K562 (cell line): Measurements from ENCODE around the gene REEP6. TPM values are rescaled to one million over a fixed set of nuclear protein-coding genes. Genes with fewer than 3 reads are reported as not detected.

ENCODE experiments used
- ATAC-seq: fragments of 200-7000 bp; cut with Tn5 transposase; 3 replicates; pipeline ENCODE4 v1.9.1; 2020; ENCODE audit warnings: moderate library complexity
- BruUV-seq: library from RNA; stranded (reverse); fragments of 400-500 nt; replicated peaks from 2 replicates; lab custom pipeline; 2021; lab: Mats Ljungman, UMichigan
- CTCF ChIA-PET: fragments of 300-600 bp; formaldehyde crosslinking; extraction: SDS; loops from one replicate; lab custom pipeline; 2021; ENCODE audit warnings: low intra/inter-chr PET ratio; lab: Yijun Ruan, JAX
- POLR2A ChIA-PET: fragments of 300-600, 350-650 bp; sonication (Branson Sonifier 250); formaldehyde crosslinking; extraction: SDS; loops from one replicate; lab custom pipeline; 2021; ENCODE audit warnings: antibody characterized with exemption, inconsistent platforms; lab: Yijun Ruan, JAX
- DNase-seq, 4 experiments: peaks; one replicate each; pipeline versions ENCODE4 v3.0.0 to v3.0.0-alpha.2; 2011 to 2018; ENCODE audit warnings: low spot score in 3 of 4, mixed read lengths in 3 of 4; ENCODE audit errors: extremely low read depth in 1 of 4
- FAIRE-seq: peaks from 2 replicates; lab custom pipeline; 2011; peaks lifted over from hg19 to GRCh38; lab: Jason Lieb, UNC
- H2AFZ ChIP-seq: 2 replicates; pipeline ENCODE4 v1.6.0; 2011; ENCODE audit warnings: low read depth, low read length, control low read depth, inconsistent platforms
- H3K27ac ChIP-seq: fragments of 200-600 bp; 3 replicates; pipeline ENCODE4 v1.8.0; 2011; ENCODE audit warnings: low read depth, mild to moderate bottlenecking, control low read depth, inconsistent platforms, low read length, moderate library complexity, mixed read lengths; ENCODE audit errors: extremely low read depth
- H3K27me3 ChIP-seq, 2 experiments: fragments of 300-600 bp in 1 of 2; 2 replicates in 1 of 2; 3 replicates in 1 of 2; pipeline versions ENCODE4 v1.6.0 to v1.8.0; 2011; ENCODE audit warnings: inconsistent platforms in 2 of 2, low read length in 2 of 2, mild to moderate bottlenecking in 1 of 2, mixed read lengths in 1 of 2, moderate library complexity in 1 of 2; ENCODE audit not compliant: control insufficient read depth in 2 of 2, insufficient read depth in 2 of 2
- H3K36me3 ChIP-seq: fragments of 300-600 bp; 3 replicates; pipeline ENCODE4 v1.8.0; 2011; ENCODE audit warnings: mild to moderate bottlenecking, low read length, inconsistent platforms; ENCODE audit not compliant: control insufficient read depth, insufficient read depth
- H3K4me1 ChIP-seq, 2 experiments: fragments of 200-600 bp in 1 of 2; replicated peaks in 1 of 2; 2 replicates in 1 of 2; 3 replicates in 1 of 2; pipeline versions ENCODE4 v1.5.1 to v1.8.0; 2011; ENCODE audit warnings: inconsistent platforms in 2 of 2, low read length in 2 of 2, mild to moderate bottlenecking in 1 of 2, mixed read lengths in 1 of 2, moderate library complexity in 1 of 2; ENCODE audit not compliant: control insufficient read depth in 2 of 2, insufficient read depth in 2 of 2
- H3K4me2 ChIP-seq: 2 replicates; pipeline ENCODE4 v1.6.1; 2011; ENCODE audit warnings: low read length, control low read depth, inconsistent platforms, mixed read lengths; ENCODE audit not compliant: insufficient read depth
- H3K4me3 ChIP-seq: fragments of 200-600 bp; sonication (generic), shearing (Covaris generic); 2 replicates; pipeline ENCODE4 v1.5.1; 2016; ENCODE audit warnings: control low read depth, inconsistent platforms
- H3K79me2 ChIP-seq: fragments of 200-600 bp; 3 replicates; pipeline ENCODE4 v1.8.0; 2011; ENCODE audit warnings: low read length, inconsistent platforms; ENCODE audit not compliant: control insufficient read depth, insufficient read depth
- H3K9ac ChIP-seq, 2 experiments: 2 replicates each; pipeline versions ENCODE4 v1.6.0 to v1.6.1; 2011; ENCODE audit warnings: low read depth in 2 of 2, low read length in 2 of 2, control low read depth in 1 of 2, inconsistent platforms in 1 of 2, mild to moderate bottlenecking in 1 of 2, mixed read lengths in 1 of 2; ENCODE audit not compliant: insufficient read depth in 1 of 2
- H3K9me1 ChIP-seq: one replicate; pipeline ENCODE4 v1.6.0; 2011; ENCODE audit warnings: inconsistent platforms, mild to moderate bottlenecking, low read length, moderate library complexity; ENCODE audit not compliant: control insufficient read depth, insufficient read depth
- H3K9me3 ChIP-seq: replicated peaks from 2 replicates; pipeline ENCODE4 v1.5.1; 2011; ENCODE audit warnings: low read depth, low read length, inconsistent platforms; ENCODE audit not compliant: control insufficient read depth, insufficient read depth
- H4K20me1 ChIP-seq: replicated peaks from 2 replicates; pipeline ENCODE4 v1.6.1; 2011; ENCODE audit warnings: low read length, inconsistent platforms, mixed read lengths; ENCODE audit not compliant: control insufficient read depth, insufficient read depth
- HNRNPL ChIP-seq: fragments of 200-400 bp; formaldehyde crosslinking; IDR thresholded peaks from 2 replicates; pipeline ENCODE4 v1.6.1; 2017; ENCODE audit warnings: low read depth, mild to moderate bottlenecking, low read length
- POLR2G ChIP-seq: fragments of 200-400 bp; formaldehyde crosslinking; IDR thresholded peaks from 2 replicates; pipeline ENCODE4 v1.6.1; 2017; ENCODE audit warnings: low read depth, mild to moderate bottlenecking, antibody characterized with exemption, low read length, moderate library complexity
- PTTG1 ChIP-seq: fragments of 450-650 bp; IDR thresholded peaks from 2 replicates; pipeline ENCODE4 v1.6.1; 2016; ENCODE audit warnings: low read depth, mild to moderate bottlenecking, missing genetic modification characterization, missing compliant biosample characterization
- RBFOX2 ChIP-seq: fragments of 200-400 bp; formaldehyde crosslinking; IDR thresholded peaks from 2 replicates; pipeline ENCODE4 v1.6.1; 2017; ENCODE audit warnings: low read depth, mild to moderate bottlenecking, low read length, moderate library complexity
- ZNF584 ChIP-seq: fragments of 200-800 bp; sonication (Bioruptor generic); IDR thresholded peaks from 2 replicates; pipeline ENCODE4 v1.6.1; 2016; ENCODE audit warnings: low read depth, mild to moderate bottlenecking, missing genetic modification characterization, missing compliant biosample characterization
- WGBS: fragments of 100-300 bp; shearing (Covaris generic); methylation state at CpG from one replicate; pipeline ENCODE4 v1.1.6; 2016; ENCODE audit warnings: low coverage, mixed read lengths; ENCODE audit not compliant: insufficient coverage; ENCODE audit errors: missing lambda C conversion rate; 5-methylcytosine and 5-hydroxymethylcytosine counted together
- in situ Hi-C: fragments of 300-500 bp; cut with MboI; formaldehyde crosslinking; loops from 4 replicates; pipeline ENCODE4 v1.15.0; 2018; ENCODE audit warnings: inconsistent platforms, mixed read lengths
- intact Hi-C: fragments of 100-400 bp; cut with micrococcal nuclease; formaldehyde crosslinking; loops from 2 replicates; pipeline ENCODE4 v1.14.2; 2022
- polyA plus RNA-seq, 8 experiments: library from polyadenylated mRNA; depleted of rRNA in 4 of 8; stranded (reverse) in 5 of 8; unstranded in 3 of 8; fragments of >200 nt; fragmentation: Nextera tagmentation in 2 of 8; fragmentation: Illumina TruSeq in 1 of 8; extraction: Ambion mirVana in 2 of 8; extraction: Trizol in 1 of 8; gene quantifications; 2 replicates each; pipeline versions ENCODE4 v1.2.1 to v1.2.3, GENCODE V29; 2011 to 2014; ENCODE audit warnings: inconsistent platforms in 1 of 8, missing spikeins in 1 of 8
- total RNA-seq, 7 experiments: library from RNA; depleted of rRNA in 6 of 7; stranded (reverse); fragments of >200 nt in 6 of 7; fragmentation: Illumina TruSeq in 2 of 7; extraction: Trizol in 2 of 7; gene quantifications; 2 replicates each; pipeline versions ENCODE4 v1.2.1 to v1.2.3, GENCODE V29; 2011 to 2021; ENCODE audit warnings: low replicate concordance in 1 of 7
- TF ChIP-seq, protein P1 (sequence below): fragments of 450-650 bp; IDR thresholded peaks from one replicate; pipeline ENCODE4 v1.6.1; 2018; ENCODE audit warnings: mild to moderate bottlenecking, moderate library complexity; ENCODE audit not compliant: partially characterized antibody

Gene REEP6
- total and polyA plus RNA-seq, 9 of the 15 experiments (the other 6 are each of a cell fraction or from before 2014, with no cell fraction given): 1.2 to 64.2 (median 12.7) TPM

DNA sequence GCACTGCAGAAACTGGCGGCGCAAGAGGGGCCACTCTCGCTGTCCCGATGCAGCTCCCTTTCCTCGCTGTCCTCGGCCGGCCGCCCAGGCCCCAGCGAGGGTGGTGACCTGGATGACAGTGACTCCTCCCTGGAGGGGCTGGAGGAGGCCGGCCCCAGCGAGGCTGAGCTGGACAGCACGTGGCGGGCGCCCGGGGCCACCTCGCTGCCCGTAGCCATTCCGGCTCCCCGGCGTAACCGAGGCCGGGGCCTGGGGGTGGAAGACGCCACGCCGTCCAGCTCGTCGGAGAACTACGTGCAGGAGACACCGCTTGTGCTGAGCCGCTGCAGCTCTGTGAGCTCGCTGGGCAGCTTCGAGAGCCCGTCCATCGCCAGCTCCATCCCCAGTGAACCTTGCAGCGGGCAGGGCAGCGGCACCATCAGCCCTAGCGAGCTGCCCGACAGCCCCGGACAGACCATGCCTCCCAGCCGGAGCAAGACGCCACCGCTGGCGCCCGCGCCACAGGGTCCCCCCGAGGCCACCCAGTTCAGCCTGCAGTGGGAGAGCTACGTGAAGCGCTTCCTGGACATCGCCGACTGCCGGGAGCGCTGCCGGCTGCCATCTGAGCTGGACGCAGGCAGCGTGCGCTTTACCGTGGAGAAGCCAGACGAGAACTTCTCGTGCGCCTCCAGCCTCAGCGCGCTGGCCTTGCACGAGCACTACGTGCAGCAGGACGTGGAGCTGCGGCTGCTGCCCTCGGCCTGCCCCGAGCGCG is 24.3 kb upstream of the REEP6 start:
- no peaks in the 10 kb centered on the region for H3K9me1 ChIP-seq
- intact Hi-C loops: no loop called here
- H3K27ac ChIP-seq: no peak overlapping the region
- CTCF ChIA-PET: no interaction called here
- no peak for FAIRE-seq
- no peaks in the 10 kb centered on the region for H3K27me3 ChIP-seq
- in situ Hi-C loops: no loop called here
- peaks cover 6 to 56% of the 10 kb centered on the region in 2 experiments; a peak in 4 of 5 replicates for H3K4me1 ChIP-seq
- BruUV-seq: no TSS peak
- H3K4me3 ChIP-seq: no peak overlapping the region
- H2AFZ ChIP-seq: no peak overlapping the region
- no peak for TF ChIP-seq ZNF584
- TF ChIP-seq PTTG1 (tag): no peak
- TF ChIP-seq HNRNPL: 0 out of 2 replicates have a peak, but pooled peaks have one; percentile 15
- TF ChIP-seq POLR2G: peak; percentile 22; the same call in 1 of the 2 replicates
- TF ChIP-seq, all 486 proteins: peak for 2
- H3K36me3 ChIP-seq: no peaks in the 10 kb centered on the region
- H3K4me2 ChIP-seq: no peak overlapping the region
- H4K20me1 ChIP-seq: peaks cover 8% of the 10 kb centered on the region
- H3K79me2 ChIP-seq: peaks cover 13% of the 10 kb centered on the region; the same call in 2 of the 3 replicates
- DNase-seq (no peak), ATAC-seq (no peak)
- 98% methylated on average over 39 of the region's 70 CpGs for WGBS
- no peak overlapping the region; a peak in 1 of 4 replicates for H3K9ac ChIP-seq
- H3K9me3 ChIP-seq: no peaks in the 10 kb centered on the region
- POLR2A ChIA-PET: interaction anchor here (0.6 to 1.2 kb wide), 4 partner anchors 11 to 800 kb away, joined by 3 to 8 read pairs (median 4); no protein-coding TSS in a partner anchor

DNA sequence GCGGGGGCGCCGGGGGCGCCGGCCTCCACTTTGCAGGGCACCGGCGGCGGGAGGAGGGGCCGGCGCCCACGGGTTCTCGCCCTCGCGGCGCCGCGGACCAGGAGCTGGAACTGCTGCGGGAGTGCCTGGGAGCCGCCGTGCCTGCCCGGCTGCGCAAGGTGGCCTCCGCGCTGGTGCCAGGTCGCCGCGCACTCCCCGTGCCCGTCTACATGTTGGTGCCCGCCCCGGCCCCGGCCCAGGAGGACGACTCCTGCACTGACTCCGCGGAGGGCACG is 23.8 kb upstream of the REEP6 start:
- CTCF ChIA-PET: no interaction called here
- Histone ChIP-seq H3K9me1 (no peaks in the 10 kb centered on the region), H3K27me3 (no peaks in the 10 kb centered on the region), H3K4me1 (peaks cover 6 to 58% of the 10 kb centered on the region in 2 experiments; a peak in 4 of 5 replicates), H3K36me3 (no peaks in the 10 kb centered on the region), H2AFZ (no peak overlapping the region), H3K27ac (no peak overlapping the region), H3K4me2 (no peak overlapping the region), H3K4me3 (no peak overlapping the region), H4K20me1 (peaks cover 12% of the 10 kb centered on the region), H3K9ac (no peak overlapping the region), H3K9me3 (no peaks in the 10 kb centered on the region), H3K79me2 (peaks cover 16% of the 10 kb centered on the region)
- intact Hi-C loops (no loop called here), in situ Hi-C loops (no loop called here)
- TF ChIP-seq HNRNPL: 0 out of 2 replicates have a peak, but pooled peaks have one; percentile 35
- TF ChIP-seq, protein P1, sequence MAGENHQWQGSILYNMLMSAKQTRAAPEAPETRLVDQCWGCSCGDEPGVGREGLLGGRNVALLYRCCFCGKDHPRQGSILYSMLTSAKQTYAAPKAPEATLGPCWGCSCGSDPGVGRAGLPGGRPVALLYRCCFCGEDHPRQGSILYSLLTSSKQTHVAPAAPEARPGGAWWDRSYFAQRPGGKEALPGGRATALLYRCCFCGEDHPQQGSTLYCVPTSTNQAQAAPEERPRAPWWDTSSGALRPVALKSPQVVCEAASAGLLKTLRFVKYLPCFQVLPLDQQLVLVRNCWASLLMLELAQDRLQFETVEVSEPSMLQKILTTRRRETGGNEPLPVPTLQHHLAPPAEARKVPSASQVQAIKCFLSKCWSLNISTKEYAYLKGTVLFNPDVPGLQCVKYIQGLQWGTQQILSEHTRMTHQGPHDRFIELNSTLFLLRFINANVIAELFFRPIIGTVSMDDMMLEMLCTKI: no peak
- peak; percentile 19; the same call in 1 of the 2 replicates for TF ChIP-seq POLR2G
- TF ChIP-seq RBFOX2: 0 out of 2 replicates have a peak, but pooled peaks have one; percentile 11
- DNase-seq (no peak), FAIRE-seq (no peak), ATAC-seq (no peak)
- 93% methylated on average over 3 of the region's 36 CpGs for WGBS
- POLR2A ChIA-PET: interaction anchor here (0.7 to 1.2 kb wide), 3 partner anchors 10 to 201 kb away, joined by 3 to 8 read pairs (median 4); no protein-coding TSS in a partner anchor
- no TSS peak for BruUV-seq
